Nucleus accumbens (tissue), 56 donors: Measurements from ENCODE around the gene PLEKHG4B.
"Not testable (repeated sequence)": the region's sequence is repeated elsewhere in the genome, so short reads cannot be mapped to it uniquely, and the experiment has no call there.

Experiments
- DNase-seq, 56 donors: peaks; one replicate each; lab custom pipeline; 2025; lab: John Stamatoyannopoulos, UW

Gene PLEKHG4B

GRCh38 chr5:154826-155225 lies 62.9 kb downstream of the PLEKHG4B start:
- no peak for DNase-seq

- no peak for DNase-seq
These were observed 63.9 kb downstream of the PLEKHG4B start for GRCh38 chr5:155651-156410.

GRCh38 chr5:156411-157072 lies 64.6 kb downstream of the PLEKHG4B start:
- no peak for DNase-seq

- no peak for DNase-seq
These were observed 65.3 kb downstream of the PLEKHG4B start for GRCh38 chr5:157126-157715.

- DNase-seq, result no peak
These were observed 65.8 kb downstream of the PLEKHG4B start for GRCh38 chr5:157801-158200.

- DNase-seq, result no peak
These were observed 67.0 kb downstream of the PLEKHG4B start for GRCh38 chr5:158807-159447.

- no peak for DNase-seq
These were observed 67.6 kb downstream of the PLEKHG4B start for GRCh38 chr5:159448-160172.

GRCh38 chr5:160173-160510 lies 68.2 kb downstream of the PLEKHG4B start:
- no peak for DNase-seq

- DNase-seq, result no peak
These were observed 69.2 kb downstream of the PLEKHG4B start for GRCh38 chr5:160921-161802.

- no peak for DNase-seq
These were observed 69.8 kb downstream of the PLEKHG4B start for GRCh38 chr5:161803-162110.

- no peak for DNase-seq
These were observed 70.2 kb downstream of the PLEKHG4B start for GRCh38 chr5:162190-162564.

- no peak for DNase-seq
These were observed 70.8 kb downstream of the PLEKHG4B start for GRCh38 chr5:162565-163337.

- DNase-seq, result no peak
These were observed 71.3 kb downstream of the PLEKHG4B start for GRCh38 chr5:163338-163620.

- no peak for DNase-seq
These were observed 71.9 kb downstream of the PLEKHG4B start for GRCh38 chr5:163841-164240.

- no peak for DNase-seq
These were observed 72.3 kb downstream of the PLEKHG4B start for GRCh38 chr5:164244-164643.

- DNase-seq, result not testable (repeated sequence)
These were observed 72.8 kb downstream of the PLEKHG4B start for GRCh38 chr5:164783-165182.

- DNase-seq, result no peak
These were observed 74.7 kb downstream of the PLEKHG4B start for GRCh38 chr5:166441-167372.

- DNase-seq, result peak in 1 of 56 donors; percentile 8
These were observed 75.5 kb downstream of the PLEKHG4B start for GRCh38 chr5:167511-167910.
